Astrocyte (in vitro differentiated cells and primary cell): ENCODE measurements around the gene COG5. TPM values are rescaled to one million over a fixed set of nuclear protein-coding genes. Genes with fewer than 3 reads are reported as not detected.

ENCODE experiments used
- DNase-seq: peaks from one replicate; pipeline ENCODE4 v3.0.0-alpha.2; 2010; ENCODE audit warnings: low read depth
- FAIRE-seq: peaks from 2 replicates; lab custom pipeline; 2011; peaks lifted over from hg19 to GRCh38; lab: Jason Lieb, UNC
- H2AFZ ChIP-seq: 2 replicates; pipeline ENCODE4 v1.6.0; 2012; ENCODE audit warnings: low read depth, low read length, inconsistent platforms
- H3K27ac ChIP-seq: 2 replicates; pipeline ENCODE4 v1.5.1; 2011; ENCODE audit warnings: low read depth, low read length, inconsistent platforms
- H3K27me3 ChIP-seq: 2 replicates; pipeline ENCODE4 v1.6.0; 2011; ENCODE audit warnings: low read length, inconsistent platforms; ENCODE audit not compliant: insufficient read depth
- H3K36me3 ChIP-seq: 2 replicates; pipeline ENCODE4 v1.5.1; 2011; ENCODE audit warnings: low read length, inconsistent platforms; ENCODE audit not compliant: insufficient read depth
- H3K4me1 ChIP-seq: 2 replicates; pipeline ENCODE4 v1.5.1; 2011; ENCODE audit warnings: low read length, inconsistent platforms; ENCODE audit not compliant: insufficient read depth
- H3K4me2 ChIP-seq: 2 replicates; pipeline ENCODE4 v1.6.0; 2012; ENCODE audit warnings: low read length, inconsistent platforms
- H3K4me3 ChIP-seq: 2 replicates; pipeline ENCODE4 v1.5.1; 2011; ENCODE audit warnings: low read depth, mild to moderate bottlenecking, low read length, inconsistent platforms; ENCODE audit not compliant: insufficient read depth
- H3K79me2 ChIP-seq: 2 replicates; pipeline ENCODE4 v1.6.0; 2012; ENCODE audit warnings: mild to moderate bottlenecking, low read length, inconsistent platforms; ENCODE audit not compliant: insufficient read depth
- H3K9ac ChIP-seq: 2 replicates; pipeline ENCODE4 v1.6.0; 2012; ENCODE audit warnings: mild to moderate bottlenecking, low read length, inconsistent platforms
- H3K9me3 ChIP-seq: 2 replicates; pipeline ENCODE4 v1.5.1; 2012; ENCODE audit warnings: low read depth, mild to moderate bottlenecking, low read length, inconsistent platforms; ENCODE audit not compliant: insufficient read depth
- H4K20me1 ChIP-seq: 2 replicates; pipeline ENCODE4 v1.6.0; 2012; ENCODE audit warnings: low read length, inconsistent platforms; ENCODE audit not compliant: insufficient read depth
- H3K27ac Mint-ChIP-seq: one replicate; pipeline ENCODE4 v1.8.0; 2021; ENCODE audit warnings: mild to moderate bottlenecking, mixed read lengths; ENCODE audit not compliant: unreplicated experiment
- H3K27me3 Mint-ChIP-seq: one replicate; pipeline ENCODE4 v1.8.0; 2021; ENCODE audit warnings: low read depth, mixed read lengths; ENCODE audit not compliant: unreplicated experiment
- H3K36me3 Mint-ChIP-seq: one replicate; pipeline ENCODE4 v1.8.0; 2021; ENCODE audit warnings: low read depth, mixed read lengths; ENCODE audit not compliant: unreplicated experiment
- H3K4me1 Mint-ChIP-seq: one replicate; pipeline ENCODE4 v1.8.0; 2021; ENCODE audit warnings: low read depth, mixed read lengths; ENCODE audit not compliant: unreplicated experiment
- H3K4me3 Mint-ChIP-seq: one replicate; pipeline ENCODE4 v1.8.0; 2021; ENCODE audit warnings: mild to moderate bottlenecking, moderate library complexity, mixed read lengths; ENCODE audit not compliant: unreplicated experiment
- H3K9me3 Mint-ChIP-seq: one replicate; pipeline ENCODE4 v1.8.0; 2021; ENCODE audit warnings: mild to moderate bottlenecking, mixed read lengths; ENCODE audit not compliant: unreplicated experiment
- CTCF ChIP-seq: IDR thresholded peaks from 2 replicates; pipeline ENCODE4 v1.5.1; 2011; ENCODE audit warnings: low read depth, mild to moderate bottlenecking, inconsistent platforms, low read length, moderate library complexity; ENCODE audit not compliant: insufficient read depth
- EZH2 ChIP-seq: IDR thresholded peaks from 2 replicates; pipeline ENCODE4 v1.6.1; 2012; ENCODE audit warnings: mild to moderate bottlenecking, low read length, inconsistent platforms; ENCODE audit not compliant: insufficient read depth
- total RNA-seq: library from RNA; stranded (reverse); gene quantifications from 2 replicates; pipeline ENCODE4 v1.2.1, GENCODE V29; 2021

Gene COG5
- total RNA-seq, 1 donor from 2014 or later, result 57.1 TPM

DNA sequence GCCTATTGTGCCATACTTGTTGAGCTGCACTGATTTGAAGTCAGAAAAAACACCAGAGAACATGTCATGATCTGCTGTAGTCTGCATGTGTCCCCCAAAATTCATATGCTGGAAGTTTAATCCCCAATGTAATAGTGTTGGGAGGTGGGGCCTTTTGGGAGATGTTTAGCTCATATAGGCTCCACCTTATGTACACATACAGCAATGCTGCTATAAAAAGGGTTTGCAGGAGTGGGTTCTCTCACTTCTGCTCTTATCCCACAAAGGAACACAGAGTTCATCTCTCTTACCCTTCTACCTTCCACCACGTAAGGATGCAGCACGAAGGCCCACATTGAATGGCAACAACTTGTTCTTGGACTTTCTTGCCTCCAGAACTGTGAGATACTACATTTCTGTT lies 70.8 kb downstream of the COG5 start:
- no peaks in the 10 kb centered on the region for H3K9me3 ChIP-seq
- Mint-ChIP-seq H3K27me3 (no peaks in the 10 kb centered on the region), H3K4me1 (peaks cover 8% of the 10 kb centered on the region), H3K9me3 (peaks cover 2% of the 10 kb centered on the region), H3K27ac (no peak overlapping the region), H3K36me3 (peaks cover 4% of the 10 kb centered on the region), H3K4me3 (no peak overlapping the region)
- FAIRE-seq (no peak), DNase-seq (no peak)
- no peak overlapping the region for H3K9ac ChIP-seq
- no peak overlapping the region for H2AFZ ChIP-seq
- no peak overlapping the region for H3K4me2 ChIP-seq
- TF ChIP-seq CTCF (no peak), EZH2 (no peak)
- H3K4me1 ChIP-seq, result no peaks in the 10 kb centered on the region
- no peaks in the 10 kb centered on the region for H3K36me3 ChIP-seq
- peaks cover 40% of the 10 kb centered on the region for H4K20me1 ChIP-seq
- no peak overlapping the region for H3K4me3 ChIP-seq
- H3K27me3 ChIP-seq, result no peaks in the 10 kb centered on the region
- peaks cover 39% of the 10 kb centered on the region for H3K79me2 ChIP-seq
- H3K27ac ChIP-seq, result no peak overlapping the region

GRCh38 chr7:107486041-107486440 lies 77.7 kb downstream of the COG5 start:
- Mint-ChIP-seq H3K4me1 (peaks cover under 1% of the 10 kb centered on the region), H3K27ac (no peak overlapping the region), H3K4me3 (no peak overlapping the region), H3K27me3 (no peaks in the 10 kb centered on the region), H3K36me3 (no peaks in the 10 kb centered on the region), H3K9me3 (no peaks in the 10 kb centered on the region)
- Histone ChIP-seq H3K4me3 (no peak overlapping the region), H3K9ac (no peak overlapping the region), H2AFZ (no peak overlapping the region), H3K4me1 (no peaks in the 10 kb centered on the region), H3K9me3 (no peaks in the 10 kb centered on the region), H3K79me2 (no peaks in the 10 kb centered on the region), H3K27me3 (no peaks in the 10 kb centered on the region), H3K27ac (no peak overlapping the region), H3K36me3 (no peaks in the 10 kb centered on the region), H3K4me2 (no peak overlapping the region), H4K20me1 (no peaks in the 10 kb centered on the region)
- TF ChIP-seq CTCF, result no peak
- TF ChIP-seq EZH2, result no peak
- DNase-seq, result no peak
- FAIRE-seq, result no peak

DNA sequence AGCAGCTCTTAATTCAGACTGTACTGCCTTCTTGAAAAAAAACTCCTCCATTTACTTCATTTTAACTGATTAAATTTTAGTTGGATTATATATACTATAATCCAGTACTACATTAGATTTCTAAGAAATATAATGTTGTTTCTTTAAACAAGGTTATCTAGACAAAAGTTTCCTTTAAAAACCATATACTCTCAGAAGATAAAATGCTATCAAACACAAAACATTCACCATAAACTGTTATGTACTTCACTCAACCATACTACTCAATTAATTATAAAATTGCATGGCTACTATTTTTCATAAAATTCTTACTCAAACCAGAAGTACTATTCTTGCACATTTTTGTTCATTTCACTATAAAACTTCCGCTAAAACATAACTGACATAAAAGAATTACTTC lies 81.1 kb downstream of the COG5 start:
- no peaks in the 10 kb centered on the region for H3K9me3 ChIP-seq
- Mint-ChIP-seq H3K4me3 (no peak overlapping the region), H3K9me3 (no peaks in the 10 kb centered on the region), H3K4me1 (no peaks in the 10 kb centered on the region), H3K27ac (no peak overlapping the region), H3K36me3 (no peaks in the 10 kb centered on the region), H3K27me3 (no peaks in the 10 kb centered on the region)
- H4K20me1 ChIP-seq, result peaks cover 4% of the 10 kb centered on the region
- H3K79me2 ChIP-seq, result peaks cover 3% of the 10 kb centered on the region
- FAIRE-seq (no peak), DNase-seq (no peak)
- H3K27ac ChIP-seq, result no peak overlapping the region
- no peaks in the 10 kb centered on the region for H3K36me3 ChIP-seq
- H3K9ac ChIP-seq, result no peak overlapping the region
- H3K4me1 ChIP-seq, result no peaks in the 10 kb centered on the region
- TF ChIP-seq EZH2 (no peak), CTCF (no peak)
- H3K27me3 ChIP-seq, result no peaks in the 10 kb centered on the region
- H3K4me2 ChIP-seq, result no peak overlapping the region
- no peak overlapping the region for H2AFZ ChIP-seq
- H3K4me3 ChIP-seq, result no peak overlapping the region
